ENCODE data around the gene GOLGA6L10.
"Not testable (repeated sequence)": the region's sequence is repeated elsewhere in the genome, so short reads cannot be mapped to it uniquely, and the experiment has no call there.

GOLGA6L10 gene

DNA sequence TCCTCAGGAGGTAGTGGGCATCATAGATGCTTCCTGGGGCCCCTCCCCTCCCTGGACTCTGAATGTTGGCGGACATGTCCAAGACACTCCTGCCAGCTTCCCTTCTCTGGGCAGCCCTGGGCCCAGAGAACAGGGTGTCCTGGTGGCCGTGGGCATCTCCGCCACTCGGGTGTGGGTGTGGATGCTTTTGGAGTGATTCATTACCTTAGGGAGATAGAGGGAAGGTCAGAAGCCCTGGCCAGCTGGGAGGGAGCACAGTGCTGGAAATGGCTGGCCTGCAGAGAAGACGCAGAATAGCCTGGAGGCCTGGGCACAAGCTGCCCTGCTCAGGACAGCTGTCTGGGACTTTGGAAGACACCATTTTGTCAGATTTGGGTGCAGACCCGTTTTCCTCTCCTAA, 48.9 kb downstream of the GOLGA6L10 start:
- DNase-seq (ENCODE audit: low read depth): not testable (repeated sequence)

DNA sequence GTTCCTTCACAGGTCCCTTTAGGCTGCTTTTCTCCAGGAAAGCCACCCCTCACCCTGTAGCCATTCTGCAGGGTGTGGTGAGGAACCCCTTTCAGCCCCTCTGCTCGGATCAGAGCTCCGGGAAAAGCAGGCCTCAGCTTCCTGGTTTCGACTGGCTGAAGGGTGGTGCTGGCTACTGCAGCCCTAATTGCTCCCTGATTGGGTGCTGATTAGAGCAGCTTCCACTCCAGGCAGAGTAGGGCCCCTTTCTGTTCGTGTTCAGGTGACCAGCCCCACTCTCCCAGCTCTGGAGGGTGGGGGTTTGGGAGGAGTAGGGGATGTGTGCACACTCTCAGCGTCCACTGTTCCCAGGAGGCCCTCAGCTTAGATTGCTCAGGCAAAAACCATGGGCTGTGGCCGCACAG, 49.8 kb downstream of the GOLGA6L10 start:
- not testable (repeated sequence) for DNase-seq (ENCODE audit: low read depth)

- peak; percentile 58 for DNase-seq (ENCODE audit: low read depth)
Measured at GRCh38 chr15:82298520-82298919, 50.8 kb downstream of the GOLGA6L10 start.

DNA sequence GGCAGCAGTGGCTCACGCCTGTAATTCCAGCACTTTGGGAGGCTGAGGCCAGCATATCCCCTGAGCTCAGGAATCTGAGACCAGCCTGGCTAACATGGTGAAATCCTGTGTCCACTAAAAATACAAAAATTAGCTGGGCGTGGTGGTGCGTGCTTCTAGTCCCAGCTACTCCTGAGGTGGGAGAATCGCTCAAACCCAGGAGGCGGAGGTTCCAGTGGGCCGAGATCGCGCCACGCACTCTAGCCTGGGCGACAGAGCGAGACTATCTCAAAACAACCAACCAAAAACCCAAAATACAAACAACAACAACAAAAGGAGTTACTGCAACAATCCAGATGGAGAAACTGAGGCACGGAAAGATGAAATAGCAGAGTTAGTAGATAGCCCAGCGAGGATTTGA, 51.2 kb downstream of the GOLGA6L10 start:
- no peak for DNase-seq (ENCODE audit: low read depth)

GRCh38 chr15:82297546-82297945, 51.7 kb downstream of the GOLGA6L10 start:
- no peak for DNase-seq (ENCODE audit: low read depth)

- no peak for DNase-seq (ENCODE audit: low read depth)
Measured at GRCh38 chr15:82294061-82294690, 55.1 kb downstream of the GOLGA6L10 start.

GRCh38 chr15:82292271-82292670, 57.0 kb downstream of the GOLGA6L10 start:
- no peak for DNase-seq (ENCODE audit: low read depth)

Data from activated T-helper 1 cell treated with Interleukin-2 at 50 U/mL for 16 hours (primary cell).